ENCODE measurements around the gene PTPN3. TPM values are rescaled to one million over a fixed set of nuclear protein-coding genes. Genes with fewer than 3 reads are reported as not detected.

PTPN3 gene
- polyA plus RNA-seq, 3 donors, result not detected

DNA sequence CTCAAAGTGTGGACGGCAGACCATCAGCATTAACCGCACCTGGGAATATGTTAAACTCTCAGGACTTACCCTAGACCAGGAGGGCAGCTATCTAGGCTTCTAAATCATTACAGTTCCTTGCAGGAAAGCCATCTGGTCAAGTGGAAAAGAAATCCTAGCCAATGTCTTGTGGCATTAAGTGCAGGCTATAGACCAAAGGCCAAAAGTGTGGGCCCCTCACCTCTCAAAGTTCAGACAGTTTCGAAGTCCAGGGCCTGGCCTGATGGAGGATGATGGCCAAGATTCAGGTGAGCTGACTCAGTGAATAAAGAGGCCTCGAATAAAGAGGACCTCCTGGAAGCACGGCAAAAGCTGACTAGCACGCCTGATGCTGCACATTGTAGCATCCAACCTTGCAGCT, 24.0 kb upstream of the PTPN3 start:
- H3K4me3 Mint-ChIP-seq, result no peak overlapping the region
- H3K4me1 ChIP-seq (ENCODE audit: control insufficient read depth in 1 of 2, insufficient read depth in 2 of 2, low read length in 2 of 2), result no peaks in the 10 kb centered on the region
- H2AFZ ChIP-seq (ENCODE audit: insufficient read depth, low read depth, low read length, poor library complexity, severe bottlenecking), result no peak overlapping the region
- H3K27ac Mint-ChIP-seq, result no peak overlapping the region
- TF ChIP-seq, protein P1, sequence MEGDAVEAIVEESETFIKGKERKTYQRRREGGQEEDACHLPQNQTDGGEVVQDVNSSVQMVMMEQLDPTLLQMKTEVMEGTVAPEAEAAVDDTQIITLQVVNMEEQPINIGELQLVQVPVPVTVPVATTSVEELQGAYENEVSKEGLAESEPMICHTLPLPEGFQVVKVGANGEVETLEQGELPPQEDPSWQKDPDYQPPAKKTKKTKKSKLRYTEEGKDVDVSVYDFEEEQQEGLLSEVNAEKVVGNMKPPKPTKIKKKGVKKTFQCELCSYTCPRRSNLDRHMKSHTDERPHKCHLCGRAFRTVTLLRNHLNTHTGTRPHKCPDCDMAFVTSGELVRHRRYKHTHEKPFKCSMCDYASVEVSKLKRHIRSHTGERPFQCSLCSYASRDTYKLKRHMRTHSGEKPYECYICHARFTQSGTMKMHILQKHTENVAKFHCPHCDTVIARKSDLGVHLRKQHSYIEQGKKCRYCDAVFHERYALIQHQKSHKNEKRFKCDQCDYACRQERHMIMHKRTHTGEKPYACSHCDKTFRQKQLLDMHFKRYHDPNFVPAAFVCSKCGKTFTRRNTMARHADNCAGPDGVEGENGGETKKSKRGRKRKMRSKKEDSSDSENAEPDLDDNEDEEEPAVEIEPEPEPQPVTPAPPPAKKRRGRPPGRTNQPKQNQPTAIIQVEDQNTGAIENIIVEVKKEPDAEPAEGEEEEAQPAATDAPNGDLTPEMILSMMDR (IDR thresholded peaks at IDR 0.05), result no peak
- peaks cover 3 to 16% (median 15%) of the 10 kb centered on the region in 3 donors for H3K27me3 Mint-ChIP-seq (ENCODE audit: low read depth in 3 of 3)
- intact Hi-C loops (cut with micrococcal nuclease), result no loop called here
- H3K4me3 ChIP-seq (replicated peaks in 1 of 3; ENCODE audit: low read depth in 2 of 3, low read length in 3 of 3), result no peak overlapping the region
- no peaks in the 10 kb centered on the region for H3K9me3 Mint-ChIP-seq
- no peaks in the 10 kb centered on the region for H3K9me3 ChIP-seq (replicated peaks in 1 of 2; ENCODE audit: control insufficient read depth in 1 of 2, insufficient read depth in 1 of 2, low read length in 2 of 2)
- WGBS (ENCODE audit: insufficient coverage), result no CpG with 5 or more reads among the region's 6 CpGs
- DNase-seq, result no peak
- no peaks in the 10 kb centered on the region for H3K4me1 Mint-ChIP-seq
- H3K79me2 ChIP-seq (ENCODE audit: insufficient read depth, low read length), result no peaks in the 10 kb centered on the region
- H3K36me3 ChIP-seq (replicated peaks in 1 of 2; ENCODE audit: control insufficient read depth in 1 of 2, insufficient read depth in 2 of 2, low read length in 2 of 2), result no peaks in the 10 kb centered on the region
- no peak overlapping the region for H3K4me2 ChIP-seq (replicated peaks; ENCODE audit: extremely low read depth, low read length, poor library complexity, severe bottlenecking)
- no peak overlapping the region for H3K27ac ChIP-seq (ENCODE audit: low read depth in 1 of 2, low read length in 2 of 2)
- no peaks in the 10 kb centered on the region for H4K20me1 ChIP-seq (ENCODE audit: insufficient read depth, low read length)
- peaks cover 0 to 2% of the 10 kb centered on the region in 2 donors for H3K27me3 ChIP-seq (ENCODE audit: control insufficient read depth in 2 of 2, insufficient read depth in 2 of 2, low read length in 2 of 2)
- H3K9ac ChIP-seq (ENCODE audit: insufficient read depth, low read length, poor library complexity, severe bottlenecking), result no peak overlapping the region
- no peaks in the 10 kb centered on the region for H3K36me3 Mint-ChIP-seq

DNA sequence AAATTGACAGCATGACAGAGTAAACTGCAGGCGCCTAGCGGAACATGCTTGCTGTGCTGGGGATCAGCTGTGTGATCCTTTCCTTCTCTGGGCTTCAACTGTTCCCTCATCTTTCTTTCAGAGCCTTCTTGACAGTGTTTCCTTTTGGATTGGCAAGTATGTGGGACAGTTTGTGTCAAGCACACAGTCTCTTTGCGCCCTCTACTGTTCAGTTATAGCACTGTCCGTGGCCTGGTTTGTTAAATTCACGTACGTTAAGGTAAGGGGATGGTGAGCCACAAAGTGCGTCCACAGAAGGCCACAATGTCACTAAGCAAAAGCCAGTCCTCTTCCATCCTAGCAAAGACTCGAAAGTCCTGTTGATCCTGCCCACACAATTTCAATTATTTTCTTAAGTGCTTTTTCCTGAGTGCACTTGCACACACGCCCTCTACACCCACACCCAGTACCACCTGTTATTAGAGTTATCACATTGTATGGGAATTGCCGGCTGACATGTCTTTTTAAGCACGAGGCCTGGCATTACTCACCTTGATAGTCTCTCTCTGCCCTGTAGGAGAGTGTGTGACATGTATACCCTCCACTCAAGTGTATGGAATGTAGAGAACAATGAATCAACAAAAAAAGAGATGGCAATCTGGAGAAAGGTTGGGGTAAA, 22.5 kb upstream of the PTPN3 start:
- Mint-ChIP-seq H3K27ac (no peak overlapping the region), H3K4me3 (no peak overlapping the region), H3K9me3 (no peaks in the 10 kb centered on the region), H3K4me1 (no peaks in the 10 kb centered on the region), H3K36me3 (no peaks in the 10 kb centered on the region), H3K27me3 (ENCODE audit: low read depth in 3 of 3) (peaks cover 5 to 16% (median 15%) of the 10 kb centered on the region in 3 donors)
- Histone ChIP-seq H3K9me3 (replicated peaks in 1 of 2; ENCODE audit: control insufficient read depth in 1 of 2, insufficient read depth in 1 of 2, low read length in 2 of 2) (no peaks in the 10 kb centered on the region), H3K9ac (ENCODE audit: insufficient read depth, low read length, poor library complexity, severe bottlenecking) (no peak overlapping the region), H3K4me3 (replicated peaks in 1 of 3; ENCODE audit: low read depth in 2 of 3, low read length in 3 of 3) (no peak overlapping the region), H3K4me2 (replicated peaks; ENCODE audit: extremely low read depth, low read length, poor library complexity, severe bottlenecking) (no peak overlapping the region), H3K27me3 (ENCODE audit: control insufficient read depth in 2 of 2, insufficient read depth in 2 of 2, low read length in 2 of 2) (peaks cover 0 to 5% of the 10 kb centered on the region in 2 donors), H3K27ac (ENCODE audit: low read depth in 1 of 2, low read length in 2 of 2) (no peak overlapping the region), H4K20me1 (ENCODE audit: insufficient read depth, low read length) (no peaks in the 10 kb centered on the region), H2AFZ (ENCODE audit: insufficient read depth, low read depth, low read length, poor library complexity, severe bottlenecking) (no peak overlapping the region), H3K79me2 (ENCODE audit: insufficient read depth, low read length) (no peaks in the 10 kb centered on the region), H3K4me1 (ENCODE audit: control insufficient read depth in 1 of 2, insufficient read depth in 2 of 2, low read length in 2 of 2) (no peaks in the 10 kb centered on the region), H3K36me3 (replicated peaks in 1 of 2; ENCODE audit: control insufficient read depth in 1 of 2, insufficient read depth in 2 of 2, low read length in 2 of 2) (no peaks in the 10 kb centered on the region)
- TF ChIP-seq, protein P1 (IDR thresholded peaks at IDR 0.05), result peak; percentile 74
- DNase-seq, result peak in 1 of 3 donors; percentile 8
- WGBS (ENCODE audit: insufficient coverage), result 17% methylated on average over 6 of the region's 11 CpGs
- intact Hi-C loops (cut with micrococcal nuclease), result no loop called here

Data from CD14-positive monocyte (primary cell).